WTC11 (cell line): ENCODE results near the gene EIF4B.

ENCODE experiments used
- CTCF ChIP-seq: fragments of 200-600 bp; IDR thresholded peaks from 2 replicates; pipeline ENCODE4 v1.8.0; 2022; ENCODE audit warnings: antibody characterized with exemption
- E2F1 ChIP-seq: sonication (generic); formaldehyde crosslinking; IDR thresholded peaks from 2 replicates; pipeline ENCODE4 v1.8.0; 2022; ENCODE audit warnings: mild to moderate bottlenecking, missing genetic modification reagents
- IRF1 ChIP-seq: sonication (generic); formaldehyde crosslinking; IDR thresholded peaks from 2 replicates; pipeline ENCODE4 v1.8.0; 2023; ENCODE audit warnings: missing genetic modification reagents

GRCh38 chr12:53010955-53011354 lies 4.7 kb downstream of the EIF4B start:
- no peak for TF ChIP-seq E2F1
- no peak for TF ChIP-seq CTCF
- TF ChIP-seq IRF1 (CRISPR knock-in tag): no peak
